GM19328 (cell line): ENCODE results near the gene MMP3.

Experiments used
- ATAC-seq: cut with Tn5 transposase; IDR thresholded peaks from one replicate; pipeline ENCODE4 v1.9.1; 2021; ENCODE audit warnings: mild to moderate bottlenecking, moderate library complexity; ENCODE audit not compliant: unreplicated experiment

Gene MMP3

GRCh38 chr11:102833731-102834130 lies 9.7 kb downstream of the MMP3 start:
- no peak for ATAC-seq

GRCh38 chr11:102832612-102833011 lies 10.8 kb downstream of the MMP3 start:
- no peak for ATAC-seq

GRCh38 chr11:102831489-102832440 lies 11.6 kb downstream of the MMP3 start:
- ATAC-seq, result no peak

- ATAC-seq, result no peak
These were observed 12.3 kb downstream of the MMP3 start for GRCh38 chr11:102831128-102831488.

- no peak for ATAC-seq
These were observed 13.2 kb downstream of the MMP3 start for GRCh38 chr11:102830001-102830727.

DNA sequence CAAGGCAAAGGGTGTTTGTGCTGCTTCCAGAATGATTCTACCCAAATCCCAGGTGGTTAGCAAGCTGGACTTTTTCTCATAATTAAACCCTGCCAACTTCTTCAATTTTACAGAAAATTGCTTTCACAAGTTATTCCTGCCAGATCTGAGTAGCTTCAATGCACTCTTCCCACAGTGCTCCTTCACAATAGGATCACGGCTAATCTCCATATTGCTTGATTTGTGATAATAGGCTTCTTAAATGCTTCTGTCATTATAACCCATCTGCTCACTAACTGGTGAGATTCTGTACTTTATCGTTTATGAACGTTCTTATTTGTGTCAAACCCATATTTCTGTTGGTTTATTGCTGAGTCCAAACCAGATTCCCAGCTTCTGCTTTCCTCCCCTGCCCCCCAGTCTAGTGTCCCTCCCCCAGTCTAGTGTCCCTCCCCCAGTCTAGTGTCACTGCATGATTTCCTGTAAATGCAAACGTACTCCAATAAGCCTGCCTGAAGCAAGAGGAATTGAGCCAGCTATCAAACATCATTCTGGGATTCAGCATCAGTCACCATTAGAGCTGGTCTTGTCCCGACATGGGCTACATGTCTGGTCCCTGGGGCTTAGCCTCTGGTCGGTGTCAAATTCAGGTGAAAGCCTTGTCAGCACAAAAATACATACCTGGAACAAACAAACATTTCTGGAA lies 14.0 kb downstream of the MMP3 start:
- no peak for ATAC-seq

GRCh38 chr11:102824556-102824955 lies 18.9 kb downstream of the MMP3 start:
- ATAC-seq, result no peak

DNA sequence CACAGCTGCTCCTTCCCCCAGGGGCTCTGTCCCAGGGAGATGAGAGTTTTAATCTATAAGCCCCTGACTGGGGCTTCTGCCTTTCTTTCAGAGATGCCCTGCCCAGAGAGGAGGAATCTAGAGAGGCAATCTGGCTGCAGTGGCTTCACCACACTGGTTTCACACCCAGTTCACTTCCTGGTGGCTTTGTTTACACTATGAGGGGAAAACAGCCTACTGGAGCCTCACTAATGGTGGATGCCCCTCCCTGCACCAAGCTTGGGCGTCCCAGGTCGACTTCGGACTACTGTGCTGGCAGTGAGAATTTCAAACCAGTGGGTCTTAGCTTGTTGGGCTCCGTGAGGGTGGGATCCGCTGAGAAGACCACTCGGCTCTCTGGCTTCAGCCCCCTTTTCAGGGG lies 23.9 kb downstream of the MMP3 start:
- no peak for ATAC-seq

DNA sequence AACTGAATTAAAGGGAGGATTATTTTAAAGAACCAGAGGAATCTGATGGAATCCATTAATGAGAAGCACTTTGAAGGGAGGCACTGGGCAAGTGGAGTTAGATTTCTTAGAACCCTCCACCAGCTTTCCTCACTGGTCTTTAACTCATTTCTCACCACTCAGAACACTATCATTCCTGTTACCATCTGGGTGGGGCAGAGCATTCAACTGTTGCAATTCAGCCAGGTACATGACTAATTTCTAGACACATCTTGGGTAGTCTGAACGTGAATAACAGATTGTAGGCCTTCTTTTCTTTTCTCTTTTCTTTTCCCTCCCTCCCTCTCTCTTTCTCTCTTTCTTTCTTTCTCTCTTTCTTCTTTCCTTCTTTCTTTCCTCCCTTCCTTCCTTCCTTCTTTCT lies 29.9 kb downstream of the MMP3 start:
- no peak for ATAC-seq

- no peak for ATAC-seq
These were observed 31.2 kb downstream of the MMP3 start for GRCh38 chr11:102812188-102812587.

DNA sequence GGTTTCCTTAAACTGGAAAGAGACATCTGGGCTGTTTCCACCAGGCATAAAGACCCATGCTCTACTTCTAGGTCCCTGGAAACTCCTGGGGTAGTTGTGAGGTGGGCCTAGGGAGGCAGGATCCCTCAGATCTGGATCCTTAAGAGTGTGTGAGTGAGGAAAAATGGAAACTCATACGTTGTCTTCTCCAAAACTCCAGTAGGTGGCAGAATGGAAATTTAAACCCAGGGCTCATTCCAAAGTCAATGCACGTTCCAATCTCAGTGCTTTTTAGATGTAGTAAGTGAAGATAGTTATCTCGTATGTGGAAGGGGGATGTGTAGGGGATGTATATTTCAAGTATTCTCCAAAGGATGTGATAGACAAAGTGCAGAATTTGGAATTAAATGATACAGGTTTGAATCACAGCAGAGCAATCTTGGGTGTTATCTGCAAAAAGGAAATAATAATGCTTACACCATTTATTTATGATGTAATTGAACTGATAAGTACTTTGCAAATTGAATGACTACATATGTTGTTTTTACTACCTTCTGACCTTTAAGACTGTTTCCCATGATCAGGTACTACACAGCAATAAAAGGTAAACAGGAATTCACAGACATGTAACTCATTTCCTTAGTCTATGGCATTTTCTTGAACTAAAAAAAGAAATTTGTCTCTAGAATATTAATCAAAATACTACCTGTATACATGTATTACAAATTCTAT lies 32.3 kb downstream of the MMP3 start:
- no peak for ATAC-seq

DNA sequence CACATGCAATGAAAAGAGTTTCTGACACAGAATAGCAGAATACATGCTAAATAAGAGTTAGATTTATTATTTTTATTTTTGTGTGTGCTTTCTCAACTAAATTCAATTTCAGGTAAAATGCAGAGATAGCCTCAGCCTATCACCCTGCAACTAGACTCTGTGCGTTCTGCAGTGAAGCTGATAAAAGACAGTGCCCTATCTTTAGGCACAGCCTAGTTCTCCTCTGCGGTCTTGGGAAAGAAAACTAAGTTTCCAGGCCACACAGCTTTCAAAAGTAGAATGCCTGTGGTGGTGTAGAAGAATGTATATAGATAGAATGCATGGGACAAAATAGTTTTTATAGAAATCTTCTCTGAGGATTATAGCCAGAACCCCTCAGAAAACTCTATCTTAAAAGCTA lies 33.4 kb downstream of the MMP3 start:
- no peak for ATAC-seq

DNA sequence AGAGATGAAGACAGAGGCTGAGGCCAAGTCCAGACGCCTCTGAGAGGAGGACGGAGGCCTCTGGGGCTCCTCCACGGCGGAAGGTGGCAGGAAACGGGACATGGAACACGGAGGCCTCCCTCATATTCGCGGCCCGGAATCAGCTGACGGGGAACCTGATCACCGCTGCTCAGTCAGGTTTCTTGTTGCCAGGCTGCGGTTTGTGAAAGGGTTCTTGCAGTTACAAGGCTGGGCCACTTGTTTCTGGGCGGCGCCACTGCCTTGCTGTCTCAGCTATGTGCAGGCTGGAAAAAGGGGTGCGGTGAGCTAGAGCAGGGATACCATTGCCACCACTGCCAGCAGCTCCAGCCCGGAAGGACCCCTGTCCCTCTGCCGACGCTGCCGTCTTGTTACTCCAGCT lies 35.5 kb downstream of the MMP3 start:
- ATAC-seq, result no peak

GRCh38 chr11:102806296-102806695 lies 37.1 kb downstream of the MMP3 start:
- ATAC-seq, result no peak

DNA sequence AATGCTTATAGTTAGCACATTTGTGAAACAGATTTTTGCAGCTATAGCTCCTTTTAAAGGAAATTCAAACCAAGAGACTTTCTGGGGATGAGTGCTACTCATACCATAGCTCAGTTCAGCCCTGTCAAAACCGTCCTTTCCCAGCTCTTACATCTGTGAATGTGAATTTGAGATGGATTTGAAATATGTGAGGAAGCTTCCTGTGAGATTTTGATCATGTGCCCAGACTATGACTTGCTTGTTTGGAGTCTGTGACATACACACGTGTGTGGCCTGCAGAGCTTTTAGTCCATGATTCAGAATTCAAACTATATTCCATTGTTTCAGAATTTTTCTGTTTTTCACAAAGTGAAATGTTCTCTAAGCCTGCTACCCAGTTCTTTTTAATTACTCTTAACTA lies 41.1 kb downstream of the MMP3 start:
- no peak for ATAC-seq

- no peak for ATAC-seq
These were observed 42.6 kb downstream of the MMP3 start for GRCh38 chr11:102800767-102801166.

DNA sequence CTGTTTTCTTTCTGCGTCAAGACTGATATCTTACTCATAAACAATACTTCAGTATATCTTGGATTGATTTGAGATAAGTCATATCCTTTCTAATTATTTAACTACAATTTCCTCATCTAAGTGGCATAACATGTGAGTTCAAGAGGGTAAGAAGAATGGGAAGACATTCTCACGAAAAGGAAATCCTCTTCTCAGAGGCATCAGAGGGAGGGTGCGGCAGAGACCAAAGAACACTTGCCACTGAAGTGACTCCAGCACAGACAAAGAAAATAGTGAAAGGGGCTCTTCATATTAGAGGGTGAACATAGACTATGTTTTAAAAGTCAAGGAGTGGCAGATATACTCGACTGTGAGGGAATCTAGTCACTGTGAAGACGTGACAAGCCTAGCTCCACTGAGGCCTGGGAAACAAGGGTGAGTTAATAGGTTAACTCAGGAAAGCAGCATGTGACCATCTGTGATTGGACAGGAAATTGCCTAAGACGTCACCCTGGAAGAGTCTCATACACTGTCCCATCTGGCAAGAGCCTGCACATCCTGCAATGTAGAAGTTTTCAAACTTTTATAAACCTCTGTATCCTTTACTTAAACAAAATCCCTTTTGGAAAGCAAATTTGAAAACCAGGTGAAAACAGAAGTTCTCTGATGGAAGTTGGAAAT lies 43.6 kb downstream of the MMP3 start:
- no peak for ATAC-seq

GRCh38 chr11:102798012-102798746 lies 45.2 kb downstream of the MMP3 start, which contains the start of gene MMP1:
TSS of gene MMP1 (minus strand) at chr11:102798160. CDS start at chr11:102798092, 68 bp downstream.
- no peak for ATAC-seq

DNA sequence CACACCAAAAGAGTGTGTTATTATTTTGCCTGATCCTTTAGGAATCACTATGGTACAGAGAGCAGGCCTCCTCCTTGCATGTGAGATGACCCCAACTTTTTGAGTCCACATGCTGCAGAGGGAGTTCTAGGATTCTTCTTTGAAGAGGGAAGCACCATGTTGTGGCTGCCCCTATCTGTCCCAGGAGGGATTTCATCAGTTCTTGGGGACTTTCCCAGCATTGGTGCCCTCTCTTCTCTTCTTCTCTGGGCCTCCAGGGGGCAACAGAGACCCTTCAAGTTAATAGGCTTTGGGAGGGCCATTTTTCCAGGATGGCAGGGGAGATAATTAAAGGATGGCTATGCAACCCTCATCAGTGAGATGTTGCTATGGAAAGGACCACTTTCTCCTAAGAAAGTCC lies 49.0 kb downstream of the MMP3 start:
- peak; percentile 86 for ATAC-seq
